GM12878 (cell line): Measurements from ENCODE around the gene FBXO17. TPM values are rescaled to one million over a fixed set of nuclear protein-coding genes. Genes with fewer than 3 reads are reported as not detected.

Experiments
- ATAC-seq: fragments of 200-7000 bp; cut with Tn5 transposase; 3 replicates; pipeline ENCODE4 v1.9.1; 2020; ENCODE audit warnings: mild to moderate bottlenecking, moderate library complexity
- BruUV-seq: library from RNA; stranded (reverse); fragments of 400-500 nt; replicated peaks from 2 replicates; lab custom pipeline; 2021; lab: Mats Ljungman, UMichigan
- CTCF ChIA-PET: fragments of 300-600 bp; sonication (Branson Sonifier 250); formaldehyde crosslinking; extraction: SDS; loops from one replicate; lab custom pipeline; 2021; ENCODE audit warnings: inconsistent platforms; lab: Yijun Ruan, JAX
- POLR2A ChIA-PET: fragments of 350-600 bp; formaldehyde crosslinking; extraction: SDS; loops from one replicate; lab custom pipeline; 2021; ENCODE audit warnings: inconsistent platforms; lab: Charles Lee
- RAD21 ChIA-PET: fragments of 300-600 bp; sonication (Branson Sonifier 250); formaldehyde crosslinking; loops from one replicate; lab custom pipeline; 2023; ENCODE audit warnings: antibody characterized with exemption; ENCODE audit not compliant: unreplicated experiment; lab: Charles Lee
- SMC1A ChIA-PET: fragments of 300-600 bp; sonication (Branson Sonifier 250); formaldehyde crosslinking; loops from one replicate; lab custom pipeline; 2023; ENCODE audit not compliant: unreplicated experiment, uncharacterized antibody; lab: Charles Lee
- DNase-seq: peaks from one replicate; pipeline ENCODE4 v3.0.0-alpha.2; 2011; ENCODE audit warnings: low read depth, low spot score
- FAIRE-seq: peaks from 3 replicates; lab custom pipeline; 2011; peaks lifted over from hg19 to GRCh38; lab: Jason Lieb, UNC
- H2AFZ ChIP-seq: 2 replicates; pipeline ENCODE4 v1.6.0; 2011; ENCODE audit warnings: low read depth, low read length, control low read depth; ENCODE audit not compliant: control insufficient read depth
- H3K27ac ChIP-seq: 2 replicates; pipeline ENCODE4 v1.5.1; 2011; ENCODE audit warnings: control low read depth; ENCODE audit not compliant: control insufficient read depth, insufficient read depth
- H3K27me3 ChIP-seq, 2 experiments: replicated peaks in 1 of 2; 2 replicates each; pipeline versions ENCODE4 v1.6.0 to v1.6.1; 2011; ENCODE audit warnings: low read length in 1 of 2; ENCODE audit not compliant: control insufficient read depth in 2 of 2, insufficient read depth in 2 of 2
- H3K36me3 ChIP-seq, 2 experiments: 2 replicates each; pipeline ENCODE4 v1.5.1; 2011; ENCODE audit warnings: low read length in 1 of 2; ENCODE audit not compliant: control insufficient read depth in 2 of 2, insufficient read depth in 2 of 2
- H3K4me1 ChIP-seq: 2 replicates; pipeline ENCODE4 v1.6.1; 2011; ENCODE audit warnings: mild to moderate bottlenecking, low read length, moderate library complexity, mixed read lengths; ENCODE audit not compliant: control insufficient read depth, insufficient read depth
- H3K4me2 ChIP-seq: 2 replicates; pipeline ENCODE4 v1.6.0; 2011; ENCODE audit warnings: control low read depth; ENCODE audit not compliant: control insufficient read depth, insufficient read depth
- H3K4me3 ChIP-seq: fragments of 200-600 bp; sonication (generic); 2 replicates; pipeline ENCODE4 v1.5.1; 2016
- H3K79me2 ChIP-seq: 2 replicates; pipeline ENCODE4 v1.6.0; 2011; ENCODE audit warnings: low read length; ENCODE audit not compliant: control insufficient read depth, insufficient read depth
- H3K9ac ChIP-seq: 2 replicates; pipeline ENCODE4 v1.8.0; 2011; ENCODE audit warnings: low read length, control low read depth, mixed read lengths; ENCODE audit not compliant: control insufficient read depth, insufficient read depth
- H3K9me3 ChIP-seq: replicated peaks from 3 replicates; pipeline ENCODE4 v1.5.1; 2011; ENCODE audit warnings: mild to moderate bottlenecking, low read length; ENCODE audit not compliant: control insufficient read depth, insufficient read depth
- H4K20me1 ChIP-seq: 2 replicates; pipeline ENCODE4 v1.6.0; 2011; ENCODE audit not compliant: control insufficient read depth, insufficient read depth
- ATF7 ChIP-seq: fragments of 450-650 bp; IDR thresholded peaks from 2 replicates; pipeline ENCODE4 v1.6.1; 2016; ENCODE audit warnings: low read depth, mild to moderate bottlenecking
- GABPA ChIP-seq: IDR thresholded peaks from 2 replicates; pipeline ENCODE4 v1.6.1; 2014; ENCODE audit warnings: antibody characterized with exemption, low read depth, mild to moderate bottlenecking, inconsistent platforms
- NRF1 ChIP-seq: conservative IDR thresholded peaks from 2 replicates; pipeline ENCODE4 v1.6.1; 2011; ENCODE audit warnings: mild to moderate bottlenecking, low read depth, low read length, improper control_type of control experiment
- POU2F2 ChIP-seq: IDR thresholded peaks from 3 replicates; pipeline ENCODE4 v1.6.1; 2011; ENCODE audit warnings: low read depth, mild to moderate bottlenecking, low read length, borderline replicate concordance
- RBBP5 ChIP-seq: fragments of 200-600 bp; sonication (generic); conservative IDR thresholded peaks from 2 replicates; pipeline ENCODE4 v1.6.1; 2016
- RELA ChIP-seq: fragments of 450-650 bp; IDR thresholded peaks from 2 replicates; pipeline ENCODE4 v1.8.0; 2014; ENCODE audit warnings: borderline replicate concordance; ENCODE audit not compliant: partially characterized antibody
- SRF ChIP-seq, 2 experiments: IDR thresholded peaks; 2 replicates each; pipeline ENCODE4 v1.6.1; 2011; ENCODE audit warnings: low read depth in 2 of 2, low read length in 2 of 2, mild to moderate bottlenecking in 1 of 2, moderate library complexity in 1 of 2
- ZNF622 ChIP-seq: fragments of 450-650 bp; IDR thresholded peaks from 2 replicates; pipeline ENCODE4 v1.6.1; 2017; ENCODE audit warnings: mild to moderate bottlenecking, inconsistent platforms
- ZSCAN29 ChIP-seq: fragments of 450-650 bp; IDR thresholded peaks from 2 replicates; pipeline ENCODE4 v1.6.1; 2017; ENCODE audit warnings: mild to moderate bottlenecking, moderate library complexity
- WGBS: methylation state at CpG from one replicate; pipeline ENCODE4 v1.1.6; 2016; ENCODE audit warnings: low lambda C conversion rate; ENCODE audit not compliant: insufficient replicate concordance, insufficient coverage; ENCODE audit errors: missing lambda C conversion rate; 5-methylcytosine and 5-hydroxymethylcytosine counted together
- in situ Hi-C: fragments of 300-500 bp; cut with MboI; formaldehyde crosslinking; loops from 9 replicates; pipeline ENCODE4 v1.14.3; 2018; ENCODE audit warnings: mixed read lengths
- intact Hi-C: fragments of 100-400 bp; cut with micrococcal nuclease; formaldehyde crosslinking; loops from one replicate; pipeline ENCODE4 v1.14.2; 2022; ENCODE audit not compliant: unreplicated experiment
- polyA plus RNA-seq, 11 experiments: library from polyadenylated mRNA; depleted of rRNA in 4 of 11; unstranded in 6 of 11; stranded (reverse) in 5 of 11; fragments of >200 nt; fragmentation: Nextera tagmentation in 4 of 11; fragmentation: Illumina TruSeq in 1 of 11; extraction: Ambion mirVana in 4 of 11; extraction: Trizol in 1 of 11; gene quantifications; 1 replicate in 1 of 11; 2 replicates in 10 of 11; pipeline versions ENCODE4 v1.2.1 to v1.2.3, GENCODE V29; 2011 to 2016; ENCODE audit warnings: inconsistent platforms in 2 of 11, missing spikeins in 2 of 11, low read depth in 1 of 11
- total RNA-seq, 4 experiments: library from RNA; depleted of rRNA in 3 of 4; stranded (reverse); fragments of >200 nt in 3 of 4; fragmentation: Illumina TruSeq in 1 of 4; extraction: Trizol in 1 of 4; gene quantifications; 2 replicates each; pipeline versions ENCODE4 v1.2.1 to v1.2.3, GENCODE V29; 2013 to 2021
- TF ChIP-seq, protein P1 (sequence below): fragments of 450-650 bp; IDR thresholded peaks from 2 replicates; pipeline ENCODE4 v1.6.1; 2017; ENCODE audit warnings: mild to moderate bottlenecking, low read depth, inconsistent platforms; ENCODE audit not compliant: poor library complexity, severe bottlenecking
- TF ChIP-seq, protein P2 (sequence below): fragments of 450-650 bp; IDR thresholded peaks from 2 replicates; pipeline ENCODE4 v1.6.1; 2016; ENCODE audit warnings: mild to moderate bottlenecking, moderate library complexity, borderline replicate concordance
- TF ChIP-seq, protein P3 (sequence below): fragments of 450-650 bp; IDR thresholded peaks from 2 replicates; pipeline ENCODE4 v1.6.1; 2016; ENCODE audit warnings: mild to moderate bottlenecking

FBXO17 gene
- total and polyA plus RNA-seq, 10 of the 15 experiments (the other 5 are each of a cell fraction or from before 2014, with no cell fraction given): 2.2 to 11.1 (median 5.3) TPM

DNA sequence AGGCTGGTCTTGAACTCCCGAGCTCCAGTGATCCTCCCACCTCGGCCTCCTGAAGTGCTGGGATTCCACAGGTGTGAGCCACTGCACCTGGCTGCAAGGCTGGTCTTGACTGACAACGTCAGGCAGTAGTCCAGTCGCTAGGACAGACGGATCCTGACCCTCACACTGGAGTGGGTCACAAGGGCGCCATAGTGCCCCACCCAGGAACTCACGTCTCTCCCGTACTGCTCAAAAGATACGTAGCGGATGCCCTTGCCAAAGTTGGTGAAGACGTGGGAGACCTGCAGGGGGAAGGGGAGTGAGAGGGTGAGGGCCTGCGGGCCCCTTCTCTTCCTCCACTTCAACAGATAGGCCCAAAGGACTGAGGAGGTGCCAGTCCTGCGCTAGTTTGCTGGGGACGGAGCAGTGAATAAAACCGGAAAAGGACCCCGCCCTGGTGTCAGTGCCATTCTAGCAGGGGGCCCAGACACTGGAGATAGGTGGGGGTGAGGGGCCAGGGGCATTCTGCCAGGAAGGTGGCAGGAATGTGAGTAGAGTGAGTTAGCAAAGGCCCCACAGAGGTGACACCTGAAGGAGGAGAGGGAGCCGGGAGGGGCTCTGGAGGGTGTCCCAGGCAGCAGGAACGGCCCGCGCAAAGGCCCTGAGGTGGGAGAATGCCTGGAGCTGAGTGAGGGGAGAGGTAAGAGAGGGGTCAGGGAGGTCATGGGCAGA, 32.9 kb downstream of the FBXO17 start:
- CTCF ChIA-PET: no interaction called here
- Histone ChIP-seq H3K27me3 (no peaks in the 10 kb centered on the region; a peak in 1 of 4 replicates), H3K4me3 (no peak overlapping the region), H3K4me1 (no peaks in the 10 kb centered on the region), H3K79me2 (no peaks in the 10 kb centered on the region), H2AFZ (no peak overlapping the region), H3K36me3 (no peaks in the 10 kb centered on the region), H3K9me3 (no peaks in the 10 kb centered on the region), H3K4me2 (no peak overlapping the region), H3K9ac (no peak overlapping the region), H4K20me1 (no peaks in the 10 kb centered on the region), H3K27ac (no peak overlapping the region)
- FAIRE-seq (no peak), ATAC-seq (no peak), DNase-seq (no peak)
- intact Hi-C loops: no loop called here
- no TSS peak for BruUV-seq
- RAD21 ChIA-PET: no interaction called here
- in situ Hi-C loops: no loop called here
- SMC1A ChIA-PET: no interaction called here
- WGBS: 76% methylated on average over 20 of the region's 20 CpGs
- POLR2A ChIA-PET: no interaction called here
- TF ChIP-seq, protein P1, sequence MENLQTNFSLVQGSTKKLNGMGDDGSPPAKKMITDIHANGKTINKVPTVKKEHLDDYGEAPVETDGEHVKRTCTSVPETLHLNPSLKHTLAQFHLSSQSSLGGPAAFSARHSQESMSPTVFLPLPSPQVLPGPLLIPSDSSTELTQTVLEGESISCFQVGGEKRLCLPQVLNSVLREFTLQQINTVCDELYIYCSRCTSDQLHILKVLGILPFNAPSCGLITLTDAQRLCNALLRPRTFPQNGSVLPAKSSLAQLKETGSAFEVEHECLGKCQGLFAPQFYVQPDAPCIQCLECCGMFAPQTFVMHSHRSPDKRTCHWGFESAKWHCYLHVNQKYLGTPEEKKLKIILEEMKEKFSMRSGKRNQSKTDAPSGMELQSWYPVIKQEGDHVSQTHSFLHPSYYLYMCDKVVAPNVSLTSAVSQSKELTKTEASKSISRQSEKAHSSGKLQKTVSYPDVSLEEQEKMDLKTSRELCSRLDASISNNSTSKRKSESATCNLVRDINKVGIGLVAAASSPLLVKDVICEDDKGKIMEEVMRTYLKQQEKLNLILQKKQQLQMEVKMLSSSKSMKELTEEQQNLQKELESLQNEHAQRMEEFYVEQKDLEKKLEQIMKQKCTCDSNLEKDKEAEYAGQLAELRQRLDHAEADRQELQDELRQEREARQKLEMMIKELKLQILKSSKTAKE: no peak
- no peak for TF ChIP-seq ZSCAN29
- TF ChIP-seq SRF (IDR thresholded peaks at IDR 0.05; ENCODE audit: low read depth in 2 of 2, low read length in 2 of 2): no peak
- TF ChIP-seq, protein P2, sequence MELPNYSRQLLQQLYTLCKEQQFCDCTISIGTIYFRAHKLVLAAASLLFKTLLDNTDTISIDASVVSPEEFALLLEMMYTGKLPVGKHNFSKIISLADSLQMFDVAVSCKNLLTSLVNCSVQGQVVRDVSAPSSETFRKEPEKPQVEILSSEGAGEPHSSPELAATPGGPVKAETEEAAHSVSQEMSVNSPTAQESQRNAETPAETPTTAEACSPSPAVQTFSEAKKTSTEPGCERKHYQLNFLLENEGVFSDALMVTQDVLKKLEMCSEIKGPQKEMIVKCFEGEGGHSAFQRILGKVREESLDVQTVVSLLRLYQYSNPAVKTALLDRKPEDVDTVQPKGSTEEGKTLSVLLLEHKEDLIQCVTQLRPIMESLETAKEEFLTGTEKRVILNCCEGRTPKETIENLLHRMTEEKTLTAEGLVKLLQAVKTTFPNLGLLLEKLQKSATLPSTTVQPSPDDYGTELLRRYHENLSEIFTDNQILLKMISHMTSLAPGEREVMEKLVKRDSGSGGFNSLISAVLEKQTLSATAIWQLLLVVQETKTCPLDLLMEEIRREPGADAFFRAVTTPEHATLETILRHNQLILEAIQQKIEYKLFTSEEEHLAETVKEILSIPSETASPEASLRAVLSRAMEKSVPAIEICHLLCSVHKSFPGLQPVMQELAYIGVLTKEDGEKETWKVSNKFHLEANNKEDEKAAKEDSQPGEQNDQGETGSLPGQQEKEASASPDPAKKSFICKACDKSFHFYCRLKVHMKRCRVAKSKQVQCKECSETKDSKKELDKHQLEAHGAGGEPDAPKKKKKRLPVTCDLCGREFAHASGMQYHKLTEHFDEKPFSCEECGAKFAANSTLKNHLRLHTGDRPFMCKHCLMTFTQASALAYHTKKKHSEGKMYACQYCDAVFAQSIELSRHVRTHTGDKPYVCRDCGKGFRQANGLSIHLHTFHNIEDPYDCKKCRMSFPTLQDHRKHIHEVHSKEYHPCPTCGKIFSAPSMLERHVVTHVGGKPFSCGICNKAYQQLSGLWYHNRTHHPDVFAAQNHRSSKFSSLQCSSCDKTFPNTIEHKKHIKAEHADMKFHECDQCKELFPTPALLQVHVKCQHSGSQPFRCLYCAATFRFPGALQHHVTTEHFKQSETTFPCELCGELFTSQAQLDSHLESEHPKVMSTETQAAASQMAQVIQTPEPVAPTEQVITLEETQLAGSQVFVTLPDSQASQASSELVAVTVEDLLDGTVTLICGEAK: no peak
- no peak for TF ChIP-seq ZNF622
- TF ChIP-seq ATF7: no peak
- TF ChIP-seq RELA: no peak
- no peak for TF ChIP-seq RBBP5
- TF ChIP-seq, protein P3, sequence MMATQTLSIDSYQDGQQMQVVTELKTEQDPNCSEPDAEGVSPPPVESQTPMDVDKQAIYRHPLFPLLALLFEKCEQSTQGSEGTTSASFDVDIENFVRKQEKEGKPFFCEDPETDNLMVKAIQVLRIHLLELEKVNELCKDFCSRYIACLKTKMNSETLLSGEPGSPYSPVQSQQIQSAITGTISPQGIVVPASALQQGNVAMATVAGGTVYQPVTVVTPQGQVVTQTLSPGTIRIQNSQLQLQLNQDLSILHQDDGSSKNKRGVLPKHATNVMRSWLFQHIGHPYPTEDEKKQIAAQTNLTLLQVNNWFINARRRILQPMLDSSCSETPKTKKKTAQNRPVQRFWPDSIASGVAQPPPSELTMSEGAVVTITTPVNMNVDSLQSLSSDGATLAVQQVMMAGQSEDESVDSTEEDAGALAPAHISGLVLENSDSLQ: no peak
- TF ChIP-seq NRF1: no peak
- no peak for TF ChIP-seq GABPA
- TF ChIP-seq POU2F2: no peak
